ENCODE results near the gene AGBL4.
A peak's percentile ranks its signal among the peaks of the same experiment; 100 is the strongest.

Gene AGBL4

GRCh38 chr1:48500541-48501450, 1523.0 kb downstream of the AGBL4 start:
- DNase-seq: no peak

- peak; percentile 50 for DNase-seq
These were observed 1524.5 kb downstream of the AGBL4 start for GRCh38 chr1:48499211-48499735.

GRCh38 chr1:48498096-48498791, 1525.5 kb downstream of the AGBL4 start:
- peak; percentile 82 for DNase-seq

GRCh38 chr1:48495911-48496310, 1527.8 kb downstream of the AGBL4 start:
- no peak for DNase-seq

GRCh38 chr1:48495166-48495565, 1528.6 kb downstream of the AGBL4 start:
- DNase-seq: no peak

GRCh38 chr1:48493970-48494769, 1529.6 kb downstream of the AGBL4 start:
- peak; percentile 85 for DNase-seq

GRCh38 chr1:48493041-48493440, 1530.7 kb downstream of the AGBL4 start:
- peak; percentile 75 for DNase-seq

GRCh38 chr1:48492392-48492791, 1531.4 kb downstream of the AGBL4 start:
- DNase-seq: peak; percentile 58

GRCh38 chr1:48488721-48489120, 1535.0 kb downstream of the AGBL4 start:
- no peak for DNase-seq
